Measurements from ENCODE around the gene FAM131A.
A peak's percentile ranks its signal among the peaks of the same experiment; 100 is the strongest.

DNA sequence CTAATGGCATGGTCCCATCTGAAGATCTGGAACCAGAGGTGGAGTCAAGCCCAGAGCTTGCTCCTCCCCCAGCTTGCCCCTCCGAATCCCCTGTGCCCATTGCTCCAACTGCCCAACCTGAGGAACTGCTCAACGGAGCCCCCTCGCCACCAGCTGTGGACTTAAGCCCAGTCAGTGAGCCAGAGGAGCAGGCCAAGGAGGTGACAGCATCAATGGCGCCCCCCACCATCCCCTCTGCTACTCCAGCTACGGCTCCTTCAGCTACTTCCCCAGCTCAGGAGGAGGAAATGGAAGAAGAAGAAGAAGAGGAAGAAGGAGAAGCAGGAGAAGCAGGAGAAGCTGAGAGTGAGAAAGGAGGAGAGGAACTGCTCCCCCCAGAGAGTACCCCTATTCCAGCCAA is 15.7 kb upstream of the FAM131A start:
- TF ChIP-seq, protein P1, sequence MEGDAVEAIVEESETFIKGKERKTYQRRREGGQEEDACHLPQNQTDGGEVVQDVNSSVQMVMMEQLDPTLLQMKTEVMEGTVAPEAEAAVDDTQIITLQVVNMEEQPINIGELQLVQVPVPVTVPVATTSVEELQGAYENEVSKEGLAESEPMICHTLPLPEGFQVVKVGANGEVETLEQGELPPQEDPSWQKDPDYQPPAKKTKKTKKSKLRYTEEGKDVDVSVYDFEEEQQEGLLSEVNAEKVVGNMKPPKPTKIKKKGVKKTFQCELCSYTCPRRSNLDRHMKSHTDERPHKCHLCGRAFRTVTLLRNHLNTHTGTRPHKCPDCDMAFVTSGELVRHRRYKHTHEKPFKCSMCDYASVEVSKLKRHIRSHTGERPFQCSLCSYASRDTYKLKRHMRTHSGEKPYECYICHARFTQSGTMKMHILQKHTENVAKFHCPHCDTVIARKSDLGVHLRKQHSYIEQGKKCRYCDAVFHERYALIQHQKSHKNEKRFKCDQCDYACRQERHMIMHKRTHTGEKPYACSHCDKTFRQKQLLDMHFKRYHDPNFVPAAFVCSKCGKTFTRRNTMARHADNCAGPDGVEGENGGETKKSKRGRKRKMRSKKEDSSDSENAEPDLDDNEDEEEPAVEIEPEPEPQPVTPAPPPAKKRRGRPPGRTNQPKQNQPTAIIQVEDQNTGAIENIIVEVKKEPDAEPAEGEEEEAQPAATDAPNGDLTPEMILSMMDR (IDR thresholded peaks at IDR 0.05 in 8 of 11, conservative IDR thresholded peaks at IDR 0.05 in 3 of 11) = no peak
- TF ChIP-seq POLR2AphosphoS5 (IDR thresholded peaks at IDR 0.05) = peak in 1 of 3 donors; percentile 57
